ENCODE measurements around the gene VGF.
"Not testable (repeated sequence)": the region's sequence is repeated elsewhere in the genome, so short reads cannot be mapped to it uniquely, and the experiment has no call there.

VGF gene

DNA sequence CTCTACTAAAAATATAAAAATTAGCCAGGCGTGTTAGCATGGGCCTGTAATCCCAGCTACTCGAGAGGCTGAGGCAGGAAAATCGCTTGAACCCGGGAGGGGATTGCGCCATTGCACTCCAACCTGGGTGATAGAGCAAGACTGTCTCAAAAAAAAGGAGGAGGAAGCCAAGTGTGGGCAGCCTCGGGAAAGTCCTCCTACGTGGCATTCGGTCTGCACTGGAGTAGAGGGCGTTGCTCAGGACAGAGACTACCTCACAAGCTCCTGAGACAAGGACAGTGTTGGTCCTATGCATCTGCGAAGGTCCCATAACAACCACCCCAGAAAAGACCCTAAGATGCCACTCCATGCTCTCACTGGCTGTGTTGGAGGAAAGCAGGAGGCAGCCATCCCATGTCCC lies 48.5 kb downstream of the VGF start:
- no peak for DNase-seq (ENCODE audit: low read depth in 2 of 2)

DNA sequence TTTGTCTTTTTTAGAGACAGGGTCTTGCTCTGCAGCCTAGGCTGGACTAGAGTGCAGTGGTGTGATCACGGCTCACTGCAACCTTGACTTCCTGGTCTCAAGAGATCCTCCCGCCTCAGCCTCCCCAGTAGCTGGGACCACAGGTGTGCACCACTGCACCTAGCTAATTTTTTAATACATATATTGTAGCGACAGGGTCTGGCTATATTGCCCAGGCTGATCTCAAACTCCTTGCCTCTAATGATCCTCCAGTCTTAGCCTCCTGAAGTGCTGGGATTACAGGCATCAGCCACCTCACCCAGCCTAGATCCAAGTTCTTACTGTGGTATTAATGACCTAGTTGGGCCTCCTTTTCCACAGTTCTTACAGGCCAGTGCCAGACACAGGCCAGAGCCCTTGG lies 50.2 kb downstream of the VGF start:
- no peak for DNase-seq (ENCODE audit: low read depth in 2 of 2)

DNA sequence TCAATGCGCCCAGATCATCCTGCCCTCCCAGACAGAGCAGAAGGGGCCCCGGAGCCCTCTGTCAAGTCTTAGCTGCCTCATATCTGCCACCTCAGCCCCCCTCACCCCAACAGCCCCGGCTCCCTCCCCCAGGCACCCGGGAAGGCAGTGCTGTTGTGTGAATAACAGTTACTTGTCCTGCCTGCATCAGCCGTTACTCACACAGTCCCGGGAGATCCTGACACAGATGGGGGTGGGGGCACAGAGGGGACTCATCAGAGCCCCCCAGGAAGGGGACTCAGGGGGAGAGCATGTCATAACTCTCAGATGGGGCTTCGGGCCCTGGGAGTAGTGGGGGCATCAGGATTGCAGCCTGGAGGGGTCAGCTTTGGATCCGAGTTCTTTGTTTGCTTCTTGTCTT lies 50.9 kb downstream of the VGF start:
- no peak for DNase-seq (ENCODE audit: low read depth in 2 of 2)

DNA sequence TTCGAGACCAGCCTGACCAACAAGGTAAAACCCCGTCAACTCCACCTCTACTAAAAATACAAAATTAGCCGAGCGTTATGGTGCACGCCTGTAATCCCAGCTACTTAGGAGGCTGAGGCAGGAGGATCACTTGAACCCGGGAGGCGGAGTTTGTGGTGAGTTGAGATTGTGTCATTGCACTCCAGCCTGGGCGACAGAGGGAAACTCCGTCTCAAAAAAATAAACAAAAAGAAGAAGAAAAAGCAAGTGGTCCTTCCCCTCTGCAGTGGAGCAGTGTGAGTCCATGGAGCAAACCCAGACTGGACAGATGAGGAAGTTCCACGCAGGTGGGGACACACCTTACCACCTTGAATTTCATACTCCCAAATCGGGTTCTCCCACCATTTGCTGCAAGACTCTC lies 51.5 kb downstream of the VGF start:
- no peak for DNase-seq (ENCODE audit: low read depth in 2 of 2)

DNA sequence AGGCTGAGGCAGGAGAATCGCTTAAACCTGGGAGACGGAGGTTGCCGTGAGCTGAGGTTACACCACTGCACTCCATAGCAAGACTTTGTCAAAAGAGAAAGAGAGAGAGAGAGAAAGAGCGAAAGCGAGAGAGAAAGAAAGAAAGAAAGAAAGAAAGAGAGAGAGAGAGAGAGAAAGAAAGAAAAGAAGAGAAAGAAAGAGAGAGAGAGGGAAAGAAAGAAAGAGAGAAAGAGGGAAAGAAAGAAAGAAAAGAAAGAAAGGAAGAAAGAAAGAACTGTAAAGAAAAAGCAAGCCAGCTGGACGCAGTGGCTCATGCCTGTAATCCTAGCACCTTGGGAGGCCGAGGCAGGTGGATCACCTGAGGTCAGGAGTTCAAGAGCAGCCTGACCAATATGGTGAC lies 52.2 kb downstream of the VGF start:
- not testable (repeated sequence) for DNase-seq (ENCODE audit: low read depth in 2 of 2)

Data from stimulated activated CD8-positive, alpha-beta memory T cell treated with anti-CD3 and anti-CD28 coated beads, Interleukin-15, amount 100 ng/mL, for 48 hours (primary cell).